AG04450 (cell line): ENCODE results near the gene SLC46A3. TPM values are rescaled to one million over a fixed set of nuclear protein-coding genes. Genes with fewer than 3 reads are reported as not detected.

Source experiments
- CTCF ChIA-PET: fragments of 300-600, 350-600 bp; formaldehyde crosslinking; extraction: SDS; loops from one replicate; lab custom pipeline; 2022; ENCODE audit warnings: antibody characterized with exemption, inconsistent platforms; lab: Charles Lee
- POLR2A ChIA-PET: fragments of 350-600 bp; formaldehyde crosslinking; extraction: SDS; loops from one replicate; lab custom pipeline; 2021; ENCODE audit warnings: antibody characterized with exemption, inconsistent platforms; lab: Yijun Ruan, JAX
- DNase-seq: peaks from one replicate; pipeline ENCODE4 v3.0.0-alpha.2; 2011; ENCODE audit warnings: low read depth, low spot score
- H3K27ac ChIP-seq: one replicate; pipeline ENCODE4 v1.5.1; 2012; ENCODE audit warnings: low read depth, low read length, control low read depth
- H3K27me3 ChIP-seq: one replicate; pipeline ENCODE4 v1.6.0; 2012; ENCODE audit warnings: low read length; ENCODE audit not compliant: control insufficient read depth, insufficient read depth
- H3K4me3 ChIP-seq: 2 replicates; pipeline ENCODE4 v1.5.1; 2011; ENCODE audit warnings: mild to moderate bottlenecking, low read depth, low read length, control low read depth
- H3K9me3 ChIP-seq: 2 replicates; pipeline ENCODE4 v1.5.1; 2012; ENCODE audit warnings: low read length; ENCODE audit not compliant: control insufficient read depth, insufficient read depth
- polyA plus RNA-seq: library from polyadenylated mRNA; depleted of rRNA; stranded (reverse); fragments of >200 nt; gene quantifications from 2 replicates; pipeline ENCODE4 v1.2.3, GENCODE V29; 2011
- TF ChIP-seq, protein P1 (sequence below): IDR thresholded peaks from 2 replicates; pipeline ENCODE4 v1.5.1; 2011; ENCODE audit warnings: low read depth, low read length, control low read depth, inconsistent platforms

Gene SLC46A3
- polyA plus RNA-seq, 1 experiment: 5.2 TPM

DNA sequence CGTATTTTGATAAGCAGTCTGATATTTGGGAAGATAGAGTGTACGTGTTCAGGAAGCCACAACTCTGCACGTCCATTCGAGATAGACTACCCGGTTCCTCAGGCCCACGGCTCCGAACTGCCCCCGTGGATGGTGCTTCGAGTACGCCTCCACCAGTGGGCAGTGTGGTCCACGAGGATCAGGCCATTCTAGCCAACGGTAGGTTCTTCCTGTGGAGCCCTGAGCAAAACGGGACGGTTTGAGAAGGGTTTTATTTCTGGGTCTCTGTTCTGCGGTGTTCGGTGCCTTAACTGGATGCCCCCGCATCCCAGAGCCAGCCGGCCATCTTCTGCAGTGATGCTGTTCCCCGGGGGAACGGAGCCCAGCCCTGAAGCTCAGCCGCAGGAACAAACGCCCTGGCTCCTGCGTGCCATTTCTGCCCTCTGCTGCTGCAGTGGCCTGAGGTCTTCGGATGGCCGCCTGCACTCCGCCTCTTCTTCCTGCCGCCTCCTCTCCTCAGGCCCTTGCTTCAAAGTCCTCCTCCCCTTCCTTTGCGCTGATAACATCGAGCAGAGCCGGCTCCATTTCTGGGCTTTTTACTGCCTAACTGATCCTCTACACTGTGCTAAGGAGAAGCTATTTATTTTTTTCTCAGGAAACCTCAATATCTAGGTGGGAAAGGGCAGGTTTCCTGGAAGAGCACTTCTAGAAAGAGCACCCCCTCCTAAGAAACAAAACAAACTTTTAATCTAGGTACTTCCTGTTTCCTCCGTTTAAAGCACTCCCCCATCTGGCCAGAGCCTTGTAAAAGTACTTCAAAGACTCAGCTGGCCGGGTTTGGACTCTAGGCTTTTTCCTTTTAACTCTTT is 36.2 kb upstream of the SLC46A3 start:
- Histone ChIP-seq H3K4me3 (no peak overlapping the region), H3K27me3 (no peaks in the 10 kb centered on the region), H3K27ac (no peak overlapping the region), H3K9me3 (peaks cover 8% of the 10 kb centered on the region)
- TF ChIP-seq, protein P1, sequence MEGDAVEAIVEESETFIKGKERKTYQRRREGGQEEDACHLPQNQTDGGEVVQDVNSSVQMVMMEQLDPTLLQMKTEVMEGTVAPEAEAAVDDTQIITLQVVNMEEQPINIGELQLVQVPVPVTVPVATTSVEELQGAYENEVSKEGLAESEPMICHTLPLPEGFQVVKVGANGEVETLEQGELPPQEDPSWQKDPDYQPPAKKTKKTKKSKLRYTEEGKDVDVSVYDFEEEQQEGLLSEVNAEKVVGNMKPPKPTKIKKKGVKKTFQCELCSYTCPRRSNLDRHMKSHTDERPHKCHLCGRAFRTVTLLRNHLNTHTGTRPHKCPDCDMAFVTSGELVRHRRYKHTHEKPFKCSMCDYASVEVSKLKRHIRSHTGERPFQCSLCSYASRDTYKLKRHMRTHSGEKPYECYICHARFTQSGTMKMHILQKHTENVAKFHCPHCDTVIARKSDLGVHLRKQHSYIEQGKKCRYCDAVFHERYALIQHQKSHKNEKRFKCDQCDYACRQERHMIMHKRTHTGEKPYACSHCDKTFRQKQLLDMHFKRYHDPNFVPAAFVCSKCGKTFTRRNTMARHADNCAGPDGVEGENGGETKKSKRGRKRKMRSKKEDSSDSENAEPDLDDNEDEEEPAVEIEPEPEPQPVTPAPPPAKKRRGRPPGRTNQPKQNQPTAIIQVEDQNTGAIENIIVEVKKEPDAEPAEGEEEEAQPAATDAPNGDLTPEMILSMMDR: no peak
- no peak for DNase-seq
- CTCF ChIA-PET: interaction anchor here (0.9 to 1.0 kb wide), 2 partner anchors 42 to 75 kb away, joined by 3 read pairs; no protein-coding TSS in a partner anchor
- POLR2A ChIA-PET: no interaction called here

DNA sequence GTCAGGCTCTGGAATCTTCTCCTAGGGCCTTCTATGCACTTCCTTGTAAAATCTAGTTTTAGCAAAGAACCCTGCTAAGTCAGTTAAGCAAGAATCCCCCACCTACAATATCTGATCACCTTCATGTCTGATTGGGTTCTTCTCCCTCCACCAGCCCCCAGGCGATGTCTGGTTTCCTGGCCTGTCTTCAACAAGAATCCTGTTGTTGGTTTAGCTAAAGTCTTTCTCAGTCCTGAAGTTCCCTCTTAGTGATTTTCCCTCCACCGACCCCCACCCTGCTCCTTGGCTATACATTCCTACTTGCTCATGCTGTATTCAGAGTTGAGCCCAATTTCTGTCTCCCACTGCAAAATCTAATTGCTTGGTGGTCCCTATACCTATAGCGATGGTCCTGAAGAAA is 35.2 kb upstream of the SLC46A3 start:
- ChIA-PET POLR2A (no interaction called here), CTCF (interaction anchor here (1.0 kb wide), 1 partner anchor 43 kb away, joined by 3 read pairs; no protein-coding TSS in a partner anchor)
- H3K27ac ChIP-seq: peak overlapping the region; percentile 47
- no peaks in the 10 kb centered on the region for H3K27me3 ChIP-seq
- no peak overlapping the region for H3K4me3 ChIP-seq
- no peak for DNase-seq
- TF ChIP-seq, protein P1: no peak
- peaks cover 6% of the 10 kb centered on the region for H3K9me3 ChIP-seq

DNA sequence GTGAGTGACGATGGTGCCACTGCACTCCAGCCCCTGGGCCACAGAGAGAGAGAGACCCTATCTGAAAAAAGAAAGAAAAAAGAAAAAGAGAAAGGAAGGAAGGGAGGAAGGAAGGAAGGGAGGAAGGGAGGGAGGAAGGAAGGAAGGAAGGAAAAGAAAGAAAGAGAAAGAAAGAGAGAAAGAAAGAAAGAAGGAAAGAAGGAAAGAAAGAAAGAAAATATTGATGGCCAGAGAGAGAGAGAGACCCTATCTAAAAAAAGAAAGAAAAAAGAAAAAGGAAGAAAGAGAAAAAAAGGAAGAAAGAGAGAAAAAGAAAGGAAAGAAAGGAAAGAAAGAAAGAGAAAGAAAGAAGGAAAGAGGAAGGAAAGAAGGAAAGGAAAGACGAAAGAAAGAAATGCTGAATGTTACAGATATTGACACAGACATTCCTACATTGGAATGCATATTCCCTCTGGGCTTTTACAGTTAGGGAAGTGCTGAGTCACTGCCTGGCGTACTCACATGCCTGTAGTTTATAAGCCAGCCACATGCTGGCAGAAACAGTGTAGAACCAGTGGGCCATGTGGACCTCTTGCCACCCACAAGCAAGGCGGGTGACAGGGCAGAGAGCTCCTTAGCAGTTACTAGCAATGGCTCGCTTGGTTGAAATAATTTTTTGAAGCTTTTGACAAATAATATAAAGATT is 34.6 kb upstream of the SLC46A3 start:
- ChIA-PET POLR2A (no interaction called here), CTCF (interaction anchor here (0.6 to 0.7 kb wide), 2 partner anchors 52 to 59 kb away, joined by 3 read pairs; no protein-coding TSS in a partner anchor)
- H3K27ac ChIP-seq: peak overlapping the region; percentile 47

DNA sequence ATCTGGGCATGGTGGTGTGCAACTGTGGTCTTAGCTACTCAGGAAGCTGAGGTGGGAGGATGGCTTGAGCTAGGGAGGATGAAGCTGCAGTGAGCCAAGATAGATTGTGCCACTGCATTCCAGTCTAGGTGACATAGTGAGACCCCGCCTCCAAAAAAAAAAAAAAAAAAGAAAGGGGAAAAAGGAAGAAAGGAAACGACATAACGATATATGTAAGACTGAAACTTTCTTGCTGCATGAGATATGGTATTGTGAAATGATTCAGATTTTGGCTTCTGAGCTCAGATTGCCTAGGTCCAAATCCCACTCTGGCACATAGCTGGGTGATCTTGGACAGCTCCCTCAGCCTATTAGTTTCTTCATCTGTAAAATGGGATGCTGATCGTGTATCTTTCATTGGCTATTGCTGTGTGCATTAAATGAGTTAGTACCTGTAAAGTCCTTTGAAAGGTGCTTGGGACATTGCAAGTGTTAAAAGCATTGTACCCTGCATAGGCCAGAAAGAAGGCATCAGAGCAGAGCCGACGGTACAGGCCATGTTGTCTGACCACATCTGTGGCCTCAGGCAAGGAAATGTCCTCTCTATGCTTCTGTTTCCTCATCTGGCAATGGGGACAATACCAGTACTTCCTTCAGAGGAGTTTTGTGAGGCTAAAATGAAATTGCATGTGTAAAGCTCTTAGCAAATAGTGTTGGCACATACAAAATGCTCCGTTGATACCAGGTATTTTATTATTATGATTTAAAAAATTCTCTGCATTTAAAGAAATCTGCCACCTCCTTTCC is 32.6 kb upstream of the SLC46A3 start:
- Histone ChIP-seq H3K9me3 (peaks cover 6% of the 10 kb centered on the region), H3K27ac (no peak overlapping the region), H3K4me3 (no peak overlapping the region), H3K27me3 (no peaks in the 10 kb centered on the region)
- ChIA-PET CTCF (interaction anchor here (0.6 to 0.7 kb wide), 2 partner anchors 642 to 652 kb away, joined by 5 to 11 read pairs; no protein-coding TSS in a partner anchor), POLR2A (interaction anchor here (0.6 kb wide), 1 partner anchor 18 kb away, joined by 6 read pairs; no protein-coding TSS in a partner anchor)
- no peak for DNase-seq
- TF ChIP-seq, protein P1: no peak

More for the DNA sequence above, 34.6 kb upstream of the SLC46A3 start:
- Histone ChIP-seq H3K4me3 (no peak overlapping the region), H3K9me3 (peaks cover 6% of the 10 kb centered on the region), H3K27me3 (no peaks in the 10 kb centered on the region)
- TF ChIP-seq, protein P1: 0 out of 2 replicates have a peak, but pooled peaks have one; percentile 14
- peak; percentile 72 for DNase-seq
